ENCODE data around the gene CYSTM1.
A peak's percentile ranks its signal among the peaks of the same experiment; 100 is the strongest.
"Not testable (repeated sequence)": the region's sequence is repeated elsewhere in the genome, so short reads cannot be mapped to it uniquely, and the experiment has no call there.

Gene CYSTM1

DNA sequence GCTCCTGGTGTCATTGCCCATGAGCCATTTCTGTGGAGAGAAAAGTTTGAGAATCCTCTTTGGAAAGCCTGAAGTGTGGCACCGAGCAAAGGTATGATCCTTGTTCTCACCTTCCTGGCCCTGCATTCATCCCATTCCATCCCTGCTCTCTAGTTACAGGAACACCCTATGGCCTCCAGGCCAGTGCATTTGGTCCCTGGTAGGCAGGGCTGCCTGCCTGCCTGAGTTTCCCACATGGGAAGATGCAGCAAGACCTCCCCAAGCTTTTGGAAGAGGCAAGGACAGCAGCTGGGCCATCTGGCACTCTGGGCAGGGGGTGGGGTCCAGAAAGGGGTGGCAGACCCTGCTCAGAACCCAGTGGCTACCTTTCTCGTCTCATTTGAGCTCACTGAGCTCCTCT lies 24.8 kb upstream of the CYSTM1 start:
- DNase-seq = no peak

GRCh38 chr5:140151144-140152021 lies 23.6 kb upstream of the CYSTM1 start:
- no peak for DNase-seq

- DNase-seq = no peak
These were observed 22.7 kb upstream of the CYSTM1 start for GRCh38 chr5:140152022-140152999.

- DNase-seq = no peak
These were observed 21.7 kb upstream of the CYSTM1 start for GRCh38 chr5:140153255-140153654.

- DNase-seq = no peak
These were observed 21.1 kb upstream of the CYSTM1 start for GRCh38 chr5:140153905-140154304.

- DNase-seq = not testable (repeated sequence)
These were observed 20.1 kb upstream of the CYSTM1 start for GRCh38 chr5:140154710-140155381.

GRCh38 chr5:140157032-140157781 lies 17.8 kb upstream of the CYSTM1 start:
- peak; percentile 78 for DNase-seq

DNA sequence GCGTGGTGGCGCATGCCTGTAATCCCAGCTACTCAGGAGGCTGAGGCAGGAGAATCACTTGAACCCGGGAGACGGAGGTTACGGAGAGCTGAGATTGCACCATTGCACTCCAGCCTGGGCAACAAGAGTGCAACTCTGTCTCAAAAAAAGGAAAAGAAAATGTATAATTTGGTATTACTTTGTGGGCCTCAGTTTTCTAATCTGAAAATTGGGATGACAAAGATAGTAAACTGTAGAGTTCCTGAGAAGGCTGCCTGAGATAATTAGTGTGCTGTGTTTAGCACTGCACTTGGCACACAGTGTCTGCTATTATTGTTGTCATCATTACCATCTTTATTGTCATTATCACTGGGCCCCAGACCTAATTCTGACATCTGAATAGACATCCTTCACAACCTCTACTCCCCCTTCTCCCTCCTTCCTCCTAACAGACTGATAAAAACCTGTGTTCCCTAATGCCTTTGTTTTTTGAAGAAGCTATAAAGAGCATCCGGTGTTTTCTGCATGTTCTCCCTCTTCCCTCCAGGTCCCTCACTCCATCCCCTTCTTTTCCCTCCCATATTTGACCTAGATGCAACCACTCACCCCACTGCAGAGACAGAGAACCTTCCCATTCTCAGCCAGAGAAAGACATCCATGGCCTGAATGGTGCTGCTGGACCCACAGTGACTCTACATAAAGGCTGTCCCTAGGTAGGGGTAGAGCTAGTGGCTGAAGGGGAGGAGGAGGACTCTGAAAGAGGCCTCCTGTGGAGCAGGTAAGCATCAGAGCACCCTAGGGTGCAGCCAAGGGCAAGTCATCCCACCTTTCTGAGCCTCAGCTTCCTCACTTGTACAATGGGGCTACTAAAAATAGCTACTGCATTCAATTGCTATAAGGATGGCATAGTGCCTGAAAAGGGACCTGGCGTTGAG lies 15.7 kb upstream of the CYSTM1 start:
- DNase-seq = no peak

DNA sequence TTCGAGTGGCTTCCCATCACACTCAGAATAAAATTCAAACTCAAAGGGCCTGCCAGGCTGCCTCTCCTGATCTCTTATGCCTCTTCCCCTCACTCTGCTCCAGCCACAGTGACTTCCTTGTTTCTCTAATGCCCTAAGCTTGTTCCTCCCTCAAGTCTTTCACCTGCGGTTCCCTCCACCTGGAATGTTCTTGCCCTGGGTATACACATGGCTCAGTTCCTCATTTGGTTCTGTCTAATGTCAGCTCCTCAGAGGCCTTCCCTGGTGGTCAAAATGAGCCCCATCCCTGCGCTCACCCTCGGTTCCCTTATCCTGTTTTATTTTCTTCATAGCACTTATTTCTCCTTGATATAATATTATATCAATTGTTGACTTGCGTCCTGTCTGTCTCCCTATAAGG lies 12.7 kb upstream of the CYSTM1 start:
- no peak for DNase-seq

GRCh38 chr5:140162781-140163180 lies 12.2 kb upstream of the CYSTM1 start:
- DNase-seq = no peak

DNA sequence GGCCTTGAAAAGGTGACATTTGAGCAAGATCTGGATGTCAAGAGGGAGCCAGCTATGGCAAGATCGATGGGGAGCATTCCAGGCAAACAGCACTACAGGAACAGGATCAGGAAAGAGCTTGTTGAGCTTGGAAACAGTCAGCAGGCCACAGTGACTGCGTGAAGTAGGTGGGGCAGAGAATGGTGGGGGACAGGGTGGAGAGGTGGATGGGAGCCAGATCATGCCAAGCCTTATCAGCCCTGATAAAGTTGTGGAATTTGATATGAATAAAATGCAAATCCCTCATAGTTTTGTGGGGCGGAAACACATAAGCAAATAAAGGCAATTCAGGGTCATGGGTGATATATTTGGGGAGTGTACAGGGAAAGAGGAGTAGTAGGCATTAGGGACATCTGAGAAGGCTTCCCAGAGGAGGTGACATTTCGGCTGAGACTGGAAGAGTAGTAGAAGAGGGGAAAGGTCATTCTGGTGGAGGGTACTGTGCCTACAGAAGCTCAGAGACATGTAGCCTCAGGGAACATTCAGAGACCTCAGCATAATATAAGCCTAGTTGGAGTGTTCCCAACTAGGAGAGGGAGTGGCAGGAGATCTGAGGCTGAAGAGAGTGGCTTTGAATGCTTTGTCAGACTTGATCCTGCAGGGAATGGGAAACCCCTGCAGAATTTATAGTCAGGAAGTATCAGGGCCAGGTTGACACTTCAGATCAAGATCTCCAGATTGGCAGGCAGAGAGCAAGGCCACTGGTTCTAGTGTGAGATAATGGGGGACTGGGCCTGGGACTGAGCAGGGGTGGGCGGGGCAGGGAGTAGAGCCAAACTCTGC lies 9.7 kb upstream of the CYSTM1 start:
- DNase-seq = no peak

- DNase-seq = no peak
These were observed 9.1 kb upstream of the CYSTM1 start for GRCh38 chr5:140165923-140166270.

GRCh38 chr5:140166911-140167310 lies 8.1 kb upstream of the CYSTM1 start:
- DNase-seq = no peak

DNA sequence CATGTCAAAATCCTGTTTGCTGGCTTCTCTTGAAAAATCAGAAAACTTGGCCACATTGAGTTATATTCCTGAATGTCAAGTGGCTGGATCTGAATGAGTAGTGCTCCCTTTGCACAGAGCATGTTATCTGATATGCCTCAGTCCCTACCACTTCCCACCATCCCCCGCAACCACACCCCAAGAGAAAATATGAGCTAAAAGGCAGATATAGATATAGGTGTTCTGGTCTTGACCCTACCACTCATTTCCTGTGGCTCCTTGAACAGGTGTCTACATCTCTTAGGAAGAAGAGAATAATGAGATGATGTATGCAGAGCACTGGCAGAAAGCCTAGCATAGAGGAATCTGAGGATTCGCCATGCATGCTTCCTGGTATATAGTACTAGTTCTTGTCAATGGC lies 6.6 kb upstream of the CYSTM1 start:
- no peak for DNase-seq

DNA sequence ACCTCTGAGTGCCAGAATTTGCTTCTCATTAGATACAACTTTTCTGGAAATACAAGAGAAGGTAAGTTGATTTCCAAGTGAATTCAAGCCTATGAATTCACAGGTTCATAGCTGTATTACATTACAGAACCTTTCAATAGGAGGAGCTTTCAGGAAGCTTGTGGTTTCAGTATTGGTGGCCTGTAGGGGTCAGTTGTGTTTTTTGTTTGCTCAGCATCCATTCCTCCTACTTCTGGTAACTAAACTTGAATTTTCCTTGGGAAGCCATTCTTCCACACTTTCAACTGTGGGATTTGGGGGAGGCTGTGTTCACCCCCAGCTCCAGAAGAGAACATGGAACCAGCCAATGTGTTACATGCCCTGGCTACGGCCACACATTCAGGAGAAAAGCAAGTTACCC lies 5.6 kb upstream of the CYSTM1 start:
- DNase-seq = no peak

- DNase-seq = no peak
These were observed 2.5 kb upstream of the CYSTM1 start for GRCh38 chr5:140172483-140172882.

DNA sequence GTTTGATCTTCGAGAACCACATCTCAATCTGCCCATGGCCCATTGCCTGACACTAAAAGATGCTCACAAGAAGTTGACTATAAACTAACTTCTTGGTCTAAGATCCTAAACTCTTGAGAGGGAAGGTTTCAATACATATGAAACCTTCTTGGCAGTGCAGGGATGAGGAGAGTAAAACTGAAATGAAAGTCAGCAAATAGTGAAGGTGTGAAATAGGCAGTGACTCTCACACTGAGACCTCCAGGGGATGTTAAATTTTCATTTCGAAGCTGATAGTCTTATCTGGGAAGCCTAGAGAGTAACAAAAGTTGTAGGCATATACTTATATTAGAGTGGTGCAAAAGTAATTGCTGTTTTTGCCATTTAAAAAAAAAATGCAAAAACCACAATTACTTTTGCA lies 974 bp upstream of the CYSTM1 start:
- no peak for DNase-seq

DNA sequence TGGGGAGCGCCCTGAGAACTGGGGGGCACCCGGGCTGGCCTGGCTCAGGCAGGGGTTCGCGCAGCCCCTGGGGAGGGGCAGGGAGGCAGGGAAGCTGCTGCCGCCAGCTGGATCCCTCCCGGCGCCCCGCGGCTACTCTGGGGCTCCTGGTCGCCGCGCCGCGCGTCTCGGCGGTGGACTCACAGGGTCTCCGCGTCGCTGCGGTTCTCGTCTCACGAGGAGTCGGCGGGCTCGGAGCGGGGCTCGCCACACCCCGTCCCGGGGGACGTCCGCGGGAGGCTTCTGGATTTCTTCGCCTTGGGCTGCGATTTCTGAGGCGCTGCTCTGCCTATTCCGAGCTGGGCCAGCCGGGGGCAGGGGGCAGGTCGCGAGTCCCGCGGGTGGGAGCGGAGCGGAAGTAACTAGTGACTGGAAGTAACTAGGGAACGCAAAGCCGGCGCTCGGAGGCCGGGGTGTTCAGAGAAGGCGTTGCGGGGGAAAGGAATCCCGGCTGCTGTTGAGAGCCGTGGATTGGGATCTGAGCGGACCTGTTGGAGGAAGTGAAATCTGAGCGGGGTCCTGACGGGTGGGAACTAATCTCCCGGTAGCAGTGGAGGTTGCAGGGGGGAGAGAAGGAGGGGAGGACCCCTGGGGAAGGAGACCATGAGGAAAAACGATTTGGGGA lies 511 bp downstream of the CYSTM1 start:
- DNase-seq = peak; percentile 76

- DNase-seq = no peak
These were observed 1.0 kb downstream of the CYSTM1 start for GRCh38 chr5:140176031-140176387.

GRCh38 chr5:140178086-140178410 lies 3.1 kb downstream of the CYSTM1 start:
- DNase-seq = no peak

All from fibroblast of skin of back (primary cell).